ENCODE results near the gene MGP. TPM values are rescaled to one million over a fixed set of nuclear protein-coding genes. Genes with fewer than 3 reads are reported as not detected.

Gene MGP
- total RNA-seq, 1 donor from 2014 or later = 434 TPM

DNA sequence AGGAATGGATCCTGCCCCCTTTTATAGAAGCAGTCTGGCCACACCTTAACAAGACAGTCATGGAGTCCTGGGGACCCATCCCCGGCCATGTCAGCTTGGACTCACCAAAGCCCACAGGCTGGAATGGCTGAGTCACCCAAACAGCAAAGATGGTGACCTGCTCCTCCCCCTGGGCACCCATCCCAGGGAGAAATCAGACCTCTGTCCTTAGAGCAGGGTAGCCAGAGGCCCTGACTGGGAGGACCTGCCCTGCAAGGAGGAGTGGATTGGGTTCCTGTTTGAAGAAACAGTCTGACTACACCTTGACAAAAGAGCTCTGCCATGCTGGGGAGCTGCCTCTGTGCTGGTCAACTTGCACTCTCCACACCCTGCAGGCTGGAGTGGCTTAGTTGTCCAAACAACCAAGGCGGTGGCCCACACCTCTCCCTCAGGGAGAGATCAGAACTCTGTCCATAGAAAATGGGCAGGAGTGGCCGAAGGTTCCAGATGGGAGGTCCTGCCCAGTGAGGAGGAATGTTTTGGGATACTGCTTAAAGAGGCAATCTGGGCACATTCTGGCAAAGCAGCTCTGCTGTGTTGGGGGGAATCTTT lies 16.6 kb downstream of the MGP start:
- DNase-seq (ENCODE audit: low spot score) = no peak

DNA sequence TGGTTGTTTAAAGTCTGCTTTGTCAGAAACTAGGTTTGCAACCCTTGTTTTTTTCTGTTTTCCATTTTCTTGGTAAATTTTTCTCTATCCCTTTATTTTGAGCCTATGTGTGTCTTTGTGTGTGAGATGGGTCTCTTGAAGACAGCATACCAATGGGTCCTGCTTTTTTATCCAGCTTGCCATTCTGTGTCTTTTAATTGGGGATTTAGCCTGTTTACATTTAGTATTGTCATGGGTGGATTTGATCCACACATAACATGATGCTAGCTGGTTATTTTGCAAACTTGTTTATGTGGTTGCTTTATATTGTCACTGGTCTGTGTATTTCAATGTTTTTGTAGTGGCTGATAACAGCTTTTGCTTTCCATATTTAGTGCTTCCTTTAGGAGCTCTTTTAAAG lies 25.2 kb downstream of the MGP start:
- no peak for DNase-seq (ENCODE audit: low spot score)

DNA sequence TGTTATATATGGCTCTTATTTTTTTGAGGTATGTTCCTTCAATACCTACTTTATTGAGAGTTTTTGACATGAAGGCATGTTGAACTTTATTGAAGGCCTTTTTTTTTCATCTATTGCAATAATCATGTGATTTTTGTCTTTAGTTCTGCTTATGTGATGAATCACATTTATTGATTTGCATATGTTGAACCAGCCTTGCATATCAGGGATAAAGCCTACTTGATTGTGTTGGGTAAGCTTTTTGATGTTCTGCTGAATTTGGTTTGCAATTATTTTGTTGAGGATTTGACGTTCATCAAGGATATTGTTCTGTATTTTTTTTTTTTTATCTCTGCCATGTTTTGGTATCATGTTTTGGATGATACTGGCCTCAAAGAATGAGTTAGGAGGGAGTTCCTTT lies 27.1 kb downstream of the MGP start:
- DNase-seq (ENCODE audit: low spot score) = no peak

DNA sequence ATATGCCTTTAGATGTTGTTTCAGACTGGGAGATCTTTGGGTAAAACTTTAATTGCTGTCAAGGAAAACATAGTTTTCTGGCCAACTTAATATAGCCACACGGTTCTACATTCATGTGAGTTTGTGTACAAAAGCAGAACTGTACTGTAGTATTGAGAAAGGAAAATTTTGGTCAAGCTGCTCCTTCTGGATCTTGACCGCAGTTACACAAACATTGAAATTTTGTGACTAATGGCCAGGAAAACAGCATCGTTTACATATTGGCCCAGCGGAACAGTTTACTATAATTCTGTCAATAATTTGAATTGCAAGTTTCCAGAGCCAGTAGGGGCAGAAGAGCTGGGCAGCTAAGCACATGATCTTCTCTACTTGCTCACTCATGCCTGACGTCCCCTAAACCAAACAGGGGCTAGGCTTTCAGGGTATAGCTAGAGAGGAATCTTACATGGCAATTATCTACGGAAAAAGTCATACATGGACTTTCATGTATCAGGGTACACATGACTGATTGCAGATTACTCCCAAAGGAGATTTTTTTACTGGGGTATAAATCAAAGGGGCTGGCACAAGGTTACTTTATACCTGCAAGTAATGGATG lies 31.0 kb downstream of the MGP start:
- no peak for DNase-seq (ENCODE audit: low spot score)

DNA sequence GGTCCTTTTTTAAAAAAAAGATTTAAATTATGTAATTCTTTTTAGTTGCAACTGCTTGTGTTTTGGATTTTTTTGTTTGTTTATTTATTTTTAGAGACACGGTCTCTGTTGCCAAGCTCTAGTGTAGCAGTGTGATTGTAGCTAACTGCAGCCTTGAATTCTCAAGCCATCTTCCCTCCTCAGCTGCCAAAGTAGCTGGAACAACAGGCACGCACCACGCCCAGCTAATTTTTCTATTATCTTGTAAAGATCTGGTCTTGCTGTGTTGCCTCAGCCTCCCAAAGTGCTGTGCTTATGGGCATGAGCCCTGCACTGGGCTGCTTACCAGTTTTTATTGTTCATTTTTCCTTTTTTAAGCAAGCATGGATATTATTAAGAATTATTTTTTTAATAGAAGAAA lies 31.7 kb downstream of the MGP start:
- no peak for DNase-seq (ENCODE audit: low spot score)

DNA sequence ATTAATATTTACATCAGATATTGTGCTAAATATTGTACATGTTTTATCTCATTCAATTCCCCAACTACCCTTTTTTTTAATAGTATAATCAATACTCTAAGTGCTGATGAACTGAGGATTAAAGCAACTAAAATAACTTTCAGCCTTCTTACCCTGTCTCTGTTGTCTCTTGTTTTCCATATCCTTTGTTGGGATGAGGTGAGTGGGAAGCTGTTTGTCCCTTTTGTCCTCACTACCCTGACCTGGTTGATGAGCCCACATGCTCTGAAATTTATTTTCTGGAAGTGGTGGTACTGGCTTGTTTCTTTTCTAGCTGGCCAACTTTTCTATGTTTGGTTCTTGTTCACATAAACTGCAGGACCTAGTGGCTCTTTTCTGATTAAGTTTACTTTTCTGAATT lies 32.8 kb downstream of the MGP start:
- no peak for DNase-seq (ENCODE audit: low spot score)

DNA sequence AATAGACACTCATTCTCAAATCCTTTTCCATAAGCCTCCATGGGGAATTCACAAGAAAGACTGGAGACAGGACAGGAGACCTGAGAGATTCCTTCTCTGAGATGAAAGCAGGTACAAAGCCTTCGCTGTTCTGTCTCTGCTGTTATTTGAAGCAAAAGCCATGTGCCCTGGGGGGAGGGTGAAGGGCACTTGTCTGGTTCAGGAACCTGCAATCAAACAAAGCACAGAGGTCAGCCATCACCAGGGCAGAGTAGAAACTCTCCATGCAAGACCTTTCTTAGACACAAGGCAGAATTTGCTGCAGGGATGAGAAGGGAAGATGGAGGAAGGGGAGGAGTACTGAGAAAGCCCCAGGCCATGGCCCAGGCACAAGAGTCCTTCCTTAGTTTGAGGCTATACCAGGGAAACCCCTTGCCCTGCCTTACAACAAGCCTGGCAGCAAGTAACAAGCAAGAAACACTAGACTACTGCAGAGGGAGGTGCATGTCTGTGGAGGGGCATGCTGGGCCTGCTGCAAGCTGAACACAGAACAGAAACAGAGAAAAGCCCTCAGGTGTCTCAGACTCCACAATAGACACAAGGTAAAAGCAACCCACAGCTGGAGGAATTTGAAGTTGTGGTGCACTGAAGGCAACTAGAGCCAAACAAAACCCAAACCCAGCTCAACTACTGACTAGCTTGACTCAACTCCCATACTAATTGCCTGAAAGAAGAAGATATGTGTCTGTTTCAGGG lies 34.6 kb downstream of the MGP start:
- no peak for DNase-seq (ENCODE audit: low spot score)

DNA sequence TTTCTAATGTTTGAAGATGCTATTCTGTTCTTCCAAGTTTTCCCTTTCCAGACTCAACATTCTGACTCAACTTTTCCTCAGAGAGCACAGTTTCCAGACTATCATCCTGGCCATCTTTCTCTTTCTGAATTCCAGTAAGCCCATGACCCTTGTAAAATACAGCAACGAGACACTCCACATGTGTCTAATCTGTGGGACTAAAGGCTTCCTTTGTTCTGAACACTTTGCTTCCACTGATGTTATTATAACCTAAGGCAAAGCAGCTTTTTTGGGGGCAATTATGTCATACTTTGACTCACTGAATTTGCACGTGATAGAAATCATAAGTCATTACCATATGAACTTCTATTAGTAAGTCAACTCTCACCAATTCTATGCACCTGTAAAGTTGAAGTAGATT lies 36.0 kb downstream of the MGP start:
- DNase-seq (ENCODE audit: low spot score) = peak; percentile 52

DNA sequence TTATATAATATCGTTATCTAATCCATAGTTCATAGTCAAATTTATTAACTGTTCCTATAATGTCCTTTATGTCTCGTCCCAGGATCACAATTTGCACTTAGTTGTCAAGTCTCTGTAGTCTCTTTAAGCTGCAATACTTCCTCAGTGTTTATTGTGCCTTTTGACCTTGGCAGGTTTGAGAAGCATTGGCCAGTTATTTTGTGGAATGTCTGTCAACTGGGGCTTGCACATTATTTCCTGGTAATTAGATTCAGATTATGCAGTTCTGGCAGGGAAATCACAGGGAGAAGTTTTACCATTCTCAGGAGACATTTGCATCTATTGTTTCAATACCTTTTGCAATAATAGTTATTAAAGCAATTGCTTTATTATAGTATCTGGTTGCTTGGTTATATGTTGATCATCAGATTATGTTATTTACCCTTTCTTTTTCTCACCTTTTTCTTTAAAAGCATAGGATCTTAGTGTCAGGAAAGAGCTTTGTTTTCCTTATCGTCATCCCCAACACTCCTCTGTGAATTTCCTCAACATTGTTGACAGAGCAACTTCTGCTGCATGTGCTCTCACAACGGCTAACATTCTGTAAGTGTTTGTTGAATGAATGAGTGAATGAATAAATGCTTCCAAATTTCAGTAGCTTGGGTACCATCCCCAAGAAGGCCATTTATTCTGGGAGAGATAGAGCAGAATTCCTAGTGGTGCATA lies 38.6 kb downstream of the MGP start:
- no peak for DNase-seq (ENCODE audit: low spot score)

DNA sequence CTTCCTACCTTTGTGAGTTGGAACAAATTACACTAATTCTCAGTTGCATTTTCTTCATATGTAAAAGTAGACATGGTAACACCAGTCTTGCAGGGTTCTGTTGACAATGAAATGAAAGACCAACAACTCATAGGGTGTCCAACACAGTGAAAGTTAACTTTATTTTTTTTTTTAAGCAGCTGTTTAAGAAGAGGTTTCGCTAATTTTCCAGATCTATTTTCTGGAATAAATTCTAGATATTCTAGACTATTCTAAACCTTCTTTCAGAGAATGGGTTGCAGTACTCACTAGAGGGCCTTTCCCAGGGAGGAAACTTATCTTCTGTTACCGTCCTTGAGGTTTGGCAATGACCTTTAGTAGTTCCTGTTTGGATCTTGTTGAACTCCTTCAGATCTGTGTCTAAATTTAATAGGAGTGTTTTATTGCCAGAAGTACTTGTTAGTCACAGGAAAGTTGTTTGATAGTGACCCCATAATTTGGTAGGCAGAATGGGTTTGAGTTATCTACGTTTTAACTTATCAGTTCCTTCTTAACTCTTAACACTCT lies 39.5 kb downstream of the MGP start:
- DNase-seq (ENCODE audit: low spot score) = no peak

DNA sequence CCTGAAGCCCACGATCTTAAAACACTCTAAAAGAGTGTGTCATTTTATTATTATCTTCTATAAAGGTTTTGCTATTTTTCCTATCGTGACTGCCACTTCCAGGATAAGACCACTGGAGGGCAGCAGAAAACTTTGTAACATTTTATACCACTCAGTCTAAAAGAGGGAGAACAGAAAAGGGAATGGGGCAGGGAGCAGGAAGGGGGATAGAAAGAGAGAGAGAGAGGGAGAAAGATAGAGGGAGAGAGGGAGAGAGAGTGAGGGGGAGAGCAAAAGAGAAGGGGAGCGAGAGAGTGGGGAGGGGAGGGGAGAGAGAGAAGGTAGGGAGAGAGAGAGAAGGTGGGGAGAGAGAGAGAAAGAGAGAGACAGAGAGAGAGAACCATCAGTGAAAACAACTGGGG lies 40.3 kb downstream of the MGP start:
- peak; percentile 84 for DNase-seq (ENCODE audit: low spot score)

DNA sequence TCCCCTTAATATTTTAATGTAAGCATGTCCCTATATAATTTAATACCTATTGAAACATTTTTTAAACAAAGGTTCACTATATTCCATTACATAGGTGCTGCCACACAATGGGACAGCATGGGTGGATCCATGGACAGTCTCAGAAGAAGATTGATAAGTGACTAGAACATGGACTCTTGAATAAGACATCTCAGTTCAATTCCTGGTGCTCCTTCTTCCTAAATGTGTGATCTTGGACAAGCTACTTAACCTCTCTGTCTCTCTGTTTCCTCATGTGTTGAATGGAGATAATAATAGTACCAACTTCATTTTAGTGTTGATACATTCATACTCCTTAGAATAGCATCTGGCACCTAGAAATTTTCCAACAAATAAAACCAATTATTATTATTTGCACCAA lies 41.3 kb downstream of the MGP start:
- DNase-seq (ENCODE audit: low spot score) = no peak

DNA sequence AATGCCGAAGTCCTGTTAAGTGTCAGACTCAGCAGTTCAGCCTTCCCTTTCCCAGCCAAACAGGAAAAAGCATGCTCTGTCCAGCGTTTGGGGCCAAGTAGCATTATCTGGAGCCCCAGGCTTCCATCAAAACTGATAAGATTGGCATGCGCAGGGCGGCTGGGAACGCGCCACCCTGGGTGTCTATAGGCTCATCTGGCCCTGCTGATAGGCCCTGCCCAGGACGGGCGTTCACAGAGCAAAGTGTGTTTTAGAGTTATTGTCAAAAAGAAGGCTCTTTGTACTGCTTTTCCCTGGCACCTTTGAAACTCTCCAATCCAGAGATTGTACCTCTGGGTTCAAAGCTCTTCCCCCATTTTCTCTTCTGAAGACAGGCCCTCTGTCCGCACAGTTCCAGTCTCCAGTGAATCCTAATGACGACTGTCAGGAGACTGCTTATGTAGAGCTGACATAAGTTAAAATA lies 42.2 kb downstream of the MGP start, which contains the start of gene ART4:
ART4 (minus strand) TSS at position 102 of the 463 bp plus-strand sequence. CDS start 413 bp downstream, outside the sequence.
- peak; percentile 89 for DNase-seq (ENCODE audit: low spot score)

DNA sequence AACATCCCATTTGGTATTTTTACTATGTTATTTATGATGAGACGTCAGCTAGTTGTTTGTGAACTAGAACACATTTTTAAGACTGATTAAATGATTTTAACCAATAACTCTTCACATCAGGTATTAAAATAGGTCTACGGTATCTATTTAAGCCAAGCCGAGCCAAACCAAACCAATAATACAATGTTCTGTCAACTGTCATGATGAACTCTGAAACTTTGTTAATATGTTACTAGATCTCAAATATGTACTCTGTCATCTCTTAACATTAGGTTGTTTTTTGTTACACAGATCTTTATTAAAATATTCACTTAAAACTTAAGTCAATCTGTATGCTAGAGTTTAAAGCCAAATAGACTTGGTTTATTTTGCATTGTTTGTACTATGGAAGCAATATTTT lies 43.3 kb downstream of the MGP start:
- no peak for DNase-seq (ENCODE audit: low spot score)

DNA sequence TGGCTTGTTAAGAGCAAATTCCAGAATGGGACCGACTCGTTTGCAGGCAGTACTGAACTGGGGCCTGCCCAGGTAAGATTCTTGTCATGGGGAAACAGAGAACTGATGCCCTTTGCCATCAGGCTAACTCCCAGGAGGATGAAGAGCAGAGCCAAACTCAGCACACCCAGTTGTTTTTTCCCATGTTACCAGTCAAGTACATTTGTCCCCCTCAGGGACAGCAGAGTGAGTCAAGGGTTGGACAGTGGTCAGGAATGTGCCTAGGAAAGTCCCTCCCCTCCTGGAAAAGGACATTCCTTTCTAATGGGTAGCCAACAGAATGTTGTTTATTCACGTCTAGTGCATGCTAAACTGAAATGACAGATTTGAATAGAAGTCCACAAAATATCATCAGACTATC lies 43.9 kb downstream of the MGP start:
- peak; percentile 64 for DNase-seq (ENCODE audit: low spot score)

DNA sequence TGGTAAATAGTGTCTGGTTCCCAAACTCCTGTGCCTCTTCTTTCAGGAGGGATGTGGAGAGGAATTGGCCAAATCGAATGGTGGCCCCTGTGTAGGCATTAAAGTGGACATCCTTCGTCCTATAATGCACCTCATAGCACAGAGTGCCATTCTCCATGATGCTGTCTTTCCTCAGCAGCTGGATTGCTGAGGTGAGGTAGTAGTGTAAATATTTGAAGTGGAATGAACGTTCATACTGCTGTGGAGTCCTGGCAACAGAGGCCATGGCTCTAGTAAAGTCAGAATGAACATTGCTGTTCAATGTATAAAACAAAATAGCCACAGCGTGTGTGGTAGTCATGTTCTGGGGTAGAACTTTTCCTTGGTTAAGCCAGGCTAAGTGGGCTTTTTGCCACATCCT lies 45.0 kb downstream of the MGP start:
- DNase-seq (ENCODE audit: low spot score) = no peak

DNA sequence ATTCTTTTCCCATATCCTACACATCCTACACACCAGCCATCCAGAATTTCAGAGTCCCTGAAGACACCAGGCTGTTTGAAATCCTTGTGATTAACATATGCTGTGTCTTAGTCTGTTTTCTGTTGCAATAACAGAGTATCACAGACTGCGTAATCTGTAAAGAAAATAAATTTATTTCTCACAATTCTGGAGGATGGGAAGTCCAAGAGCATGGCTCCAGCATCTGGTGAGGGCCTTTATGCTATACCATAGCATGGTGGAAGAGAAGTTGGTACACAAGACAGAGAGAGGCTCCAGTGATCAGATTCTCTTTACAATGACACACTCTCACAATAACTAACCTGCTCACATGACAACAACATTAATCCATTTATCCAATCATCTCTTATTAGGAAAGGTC lies 46.4 kb downstream of the MGP start:
- DNase-seq (ENCODE audit: low spot score) = no peak

DNA sequence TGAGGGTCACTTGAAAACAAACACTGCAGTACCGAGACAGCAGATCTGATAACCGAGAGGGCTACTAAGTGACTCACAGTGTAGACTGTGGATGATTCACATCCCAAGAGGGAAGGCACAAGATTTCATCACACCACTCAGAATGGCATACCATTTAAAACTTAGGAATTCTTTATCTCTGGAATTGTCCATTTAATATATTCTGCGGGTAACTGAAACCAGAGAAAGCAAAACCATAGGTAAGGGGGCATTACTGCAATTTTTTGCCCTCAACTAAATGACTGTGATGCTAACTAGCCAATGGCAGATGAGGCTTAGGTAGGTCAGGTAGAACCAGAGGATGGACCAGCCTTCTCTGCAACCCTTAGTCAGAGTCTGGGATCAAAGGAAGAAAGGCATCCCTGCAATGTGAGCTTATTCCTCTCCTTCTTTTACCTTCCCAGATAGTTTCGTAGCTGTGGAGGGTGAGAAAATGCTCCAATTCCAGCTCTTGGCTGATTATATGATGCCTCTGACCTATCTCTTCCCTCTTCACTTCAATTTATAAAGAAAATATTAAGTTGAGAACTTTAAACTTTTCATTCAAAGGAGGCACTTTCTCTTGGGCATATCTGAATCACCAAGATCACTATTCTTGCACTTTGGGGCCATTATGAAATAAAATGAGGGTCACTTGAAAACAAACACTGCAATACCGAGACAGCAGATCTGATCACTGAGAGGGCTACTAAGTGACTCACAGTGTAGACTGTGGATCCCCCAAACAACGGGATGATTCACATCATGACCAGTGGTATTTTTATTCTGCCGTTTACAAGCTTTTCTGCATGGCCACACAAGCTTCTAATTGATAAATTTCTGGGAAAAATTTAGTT lies 49.1 kb downstream of the MGP start:
- DNase-seq (ENCODE audit: low spot score) = peak; percentile 59

DNA sequence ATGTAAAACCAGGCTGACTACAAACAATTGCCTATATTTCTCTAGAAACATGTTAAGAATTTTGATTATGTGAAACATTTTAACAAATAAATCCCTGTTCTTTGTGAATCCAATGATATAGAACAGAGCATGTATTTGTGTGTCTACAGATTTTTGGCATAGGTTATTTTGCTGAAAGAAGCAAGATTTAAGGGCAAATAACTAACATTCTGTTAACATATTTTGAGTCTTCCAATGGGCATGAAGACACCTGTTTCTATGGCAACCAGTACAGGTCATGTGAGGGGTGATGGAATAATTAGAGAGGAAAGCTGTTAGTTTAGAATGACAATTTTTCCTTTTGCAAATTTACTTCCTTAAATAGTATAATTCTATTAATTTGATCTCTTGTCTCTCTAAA lies 51.1 kb downstream of the MGP start:
- peak; percentile 81 for DNase-seq (ENCODE audit: low spot score)

DNA sequence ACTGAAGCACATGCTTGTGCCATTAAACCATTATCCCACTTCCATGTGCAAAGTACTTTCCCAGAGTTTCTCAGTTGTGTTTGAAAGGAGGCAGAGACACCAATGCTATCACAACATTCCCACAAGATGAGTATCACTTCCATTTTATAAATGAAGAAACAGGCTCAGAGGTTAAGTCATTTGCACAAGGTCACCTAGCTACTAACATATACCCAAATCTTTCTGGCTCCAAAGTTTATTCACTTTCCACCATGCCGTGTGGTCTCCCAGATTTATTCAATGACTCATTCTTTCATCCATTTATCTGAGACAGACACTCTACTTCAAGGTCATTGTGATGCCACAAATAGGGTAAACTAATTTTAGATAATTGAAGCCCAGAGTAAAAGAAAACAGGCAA lies 51.7 kb downstream of the MGP start:
- peak; percentile 52 for DNase-seq (ENCODE audit: low spot score)

DNA sequence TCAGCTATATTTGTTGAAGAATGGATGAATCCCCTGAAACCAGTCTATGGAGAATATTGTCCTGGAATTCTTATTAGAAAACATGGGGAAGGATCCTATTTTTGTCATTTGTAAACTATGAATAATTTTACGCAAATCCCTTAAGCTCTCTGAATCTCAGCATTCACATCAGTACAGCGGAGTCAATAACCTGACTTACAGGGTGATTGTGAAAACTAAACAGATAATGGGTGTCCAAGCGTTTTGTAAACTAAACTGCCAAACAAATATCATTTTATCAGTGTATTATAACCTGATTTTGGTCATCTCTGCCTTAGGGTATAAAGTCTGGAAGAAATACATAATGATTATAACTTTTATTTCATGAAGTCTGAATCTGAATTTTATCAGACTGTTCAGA lies 52.3 kb downstream of the MGP start:
- no peak for DNase-seq (ENCODE audit: low spot score)

All from umbilical cord (tissue), 2 donors.